Osteocyte (in vitro differentiated cells): ENCODE results near the gene C6orf52. TPM values are rescaled to one million over a fixed set of nuclear protein-coding genes. Genes with fewer than 3 reads are reported as not detected.
"Not testable (repeated sequence)": the region's sequence is repeated elsewhere in the genome, so short reads cannot be mapped to it uniquely, and the experiment has no call there.

Experiments used
- DNase-seq: peaks from one replicate; pipeline ENCODE4 v3.0.0; 2021; ENCODE audit warnings: mixed read lengths; ENCODE audit not compliant: unreplicated experiment; ENCODE audit errors: extremely low spot score
- H3K27ac Mint-ChIP-seq: one replicate; pipeline ENCODE4 v1.8.0; 2021; ENCODE audit warnings: mild to moderate bottlenecking, mixed read lengths; ENCODE audit not compliant: unreplicated experiment
- H3K27me3 Mint-ChIP-seq: one replicate; pipeline ENCODE4 v1.8.0; 2021; ENCODE audit warnings: mixed read lengths; ENCODE audit not compliant: unreplicated experiment
- H3K36me3 Mint-ChIP-seq: one replicate; pipeline ENCODE4 v1.8.0; 2021; ENCODE audit warnings: mixed read lengths; ENCODE audit not compliant: unreplicated experiment
- H3K4me1 Mint-ChIP-seq: one replicate; pipeline ENCODE4 v1.8.0; 2021; ENCODE audit warnings: mixed read lengths; ENCODE audit not compliant: unreplicated experiment
- H3K4me3 Mint-ChIP-seq: one replicate; pipeline ENCODE4 v1.8.0; 2021; ENCODE audit warnings: mild to moderate bottlenecking, moderate library complexity, mixed read lengths; ENCODE audit not compliant: unreplicated experiment
- H3K9me3 Mint-ChIP-seq: one replicate; pipeline ENCODE4 v1.8.0; 2021; ENCODE audit warnings: mixed read lengths; ENCODE audit not compliant: unreplicated experiment
- CTCF ChIP-seq: fragments of 200-600 bp; sonication (generic); IDR thresholded peaks from 2 replicates; pipeline ENCODE4 v1.5.0; 2021; ENCODE audit warnings: antibody characterized with exemption, mild to moderate bottlenecking, moderate library complexity
- total RNA-seq: library from RNA; stranded (reverse); gene quantifications from 2 replicates; pipeline ENCODE4 v1.2.1, GENCODE V29; 2021

Gene C6orf52
- total RNA-seq, 1 donor from 2014 or later: 0.73 TPM

GRCh38 chr6:10725044-10725443, 30.6 kb upstream of the C6orf52 start:
- Mint-ChIP-seq H3K4me1 (peaks cover 32% of the 10 kb centered on the region), H3K36me3 (peaks cover 18% of the 10 kb centered on the region), H3K4me3 (peak overlapping the region; percentile 51), H3K27ac (no peak overlapping the region), H3K27me3 (no peaks in the 10 kb centered on the region), H3K9me3 (no peaks in the 10 kb centered on the region)
- TF ChIP-seq CTCF: no peak
- peak; percentile 40 for DNase-seq

DNA sequence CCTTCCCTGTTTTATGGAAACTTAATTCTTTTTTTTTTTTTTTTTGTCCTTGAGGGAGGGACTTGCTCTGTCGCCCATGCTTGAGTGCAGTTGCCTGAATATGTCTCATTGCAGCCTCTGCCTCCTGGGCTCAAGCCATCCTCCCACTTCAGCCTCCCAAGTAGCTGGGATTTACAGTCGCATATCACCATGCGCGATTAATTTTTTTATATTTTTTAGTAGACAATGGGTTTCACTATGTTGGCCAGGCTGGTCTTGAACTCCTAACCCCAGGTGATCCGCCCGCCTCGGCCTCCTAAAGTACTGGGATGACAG, 29.1 kb upstream of the C6orf52 start:
- Mint-ChIP-seq H3K4me1 (peaks cover 32% of the 10 kb centered on the region), H3K27me3 (no peaks in the 10 kb centered on the region), H3K27ac (peak overlapping the region; percentile 98), H3K36me3 (peaks cover 16% of the 10 kb centered on the region), H3K9me3 (peaks cover 3% of the 10 kb centered on the region), H3K4me3 (peak overlapping the region; percentile 98)
- DNase-seq: no peak
- TF ChIP-seq CTCF: no peak

GRCh38 chr6:10722820-10723566, 28.6 kb upstream of the C6orf52 start, which contains the start of gene TMEM14C:
Gene TMEM14C (plus strand): TSS chr6:10723070. CDS start chr6:10724614, 1,544 bp downstream.
- Mint-ChIP-seq H3K36me3 (peaks cover 15% of the 10 kb centered on the region), H3K4me3 (peak within 1 kb of the TSS; percentile 98), H3K4me1 (peaks cover 32% of the 10 kb centered on the region), H3K27ac (peak within 1 kb of the TSS; percentile 98), H3K27me3 (no peaks in the 10 kb centered on the region), H3K9me3 (peaks cover 3% of the 10 kb centered on the region)
- TF ChIP-seq CTCF: no peak
- DNase-seq: peak; percentile 99

DNA sequence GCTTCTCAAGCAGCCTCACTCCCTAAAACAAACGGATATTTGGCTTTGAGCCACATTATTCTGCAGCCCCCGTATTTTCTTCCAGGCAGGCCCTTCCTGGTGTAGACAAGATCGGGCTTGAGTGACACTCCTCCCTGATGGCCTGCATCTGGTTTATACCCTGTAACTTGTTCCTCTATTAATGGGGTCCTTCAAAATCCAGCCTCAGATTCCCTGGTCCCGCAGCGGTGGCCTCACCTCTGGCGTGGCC, 28.1 kb upstream of the C6orf52 start:
- peaks cover 11% of the 10 kb centered on the region for H3K36me3 Mint-ChIP-seq
- H3K27ac Mint-ChIP-seq: peak overlapping the region; percentile 98
- no peak for DNase-seq
- H3K9me3 Mint-ChIP-seq: peaks cover 3% of the 10 kb centered on the region
- H3K4me1 Mint-ChIP-seq: peaks cover 32% of the 10 kb centered on the region
- peak overlapping the region; percentile 98 for H3K4me3 Mint-ChIP-seq
- no peaks in the 10 kb centered on the region for H3K27me3 Mint-ChIP-seq
- TF ChIP-seq CTCF: no peak

- Mint-ChIP-seq H3K4me1 (peaks cover 32% of the 10 kb centered on the region), H3K27ac (peak overlapping the region; percentile 98), H3K36me3 (peaks cover 9% of the 10 kb centered on the region), H3K4me3 (peak overlapping the region; percentile 98), H3K27me3 (no peaks in the 10 kb centered on the region), H3K9me3 (peaks cover 3% of the 10 kb centered on the region)
- DNase-seq: no peak
- no peak for TF ChIP-seq CTCF
Observed at GRCh38 chr6:10721850-10722569, 27.6 kb upstream of the C6orf52 start.

DNA sequence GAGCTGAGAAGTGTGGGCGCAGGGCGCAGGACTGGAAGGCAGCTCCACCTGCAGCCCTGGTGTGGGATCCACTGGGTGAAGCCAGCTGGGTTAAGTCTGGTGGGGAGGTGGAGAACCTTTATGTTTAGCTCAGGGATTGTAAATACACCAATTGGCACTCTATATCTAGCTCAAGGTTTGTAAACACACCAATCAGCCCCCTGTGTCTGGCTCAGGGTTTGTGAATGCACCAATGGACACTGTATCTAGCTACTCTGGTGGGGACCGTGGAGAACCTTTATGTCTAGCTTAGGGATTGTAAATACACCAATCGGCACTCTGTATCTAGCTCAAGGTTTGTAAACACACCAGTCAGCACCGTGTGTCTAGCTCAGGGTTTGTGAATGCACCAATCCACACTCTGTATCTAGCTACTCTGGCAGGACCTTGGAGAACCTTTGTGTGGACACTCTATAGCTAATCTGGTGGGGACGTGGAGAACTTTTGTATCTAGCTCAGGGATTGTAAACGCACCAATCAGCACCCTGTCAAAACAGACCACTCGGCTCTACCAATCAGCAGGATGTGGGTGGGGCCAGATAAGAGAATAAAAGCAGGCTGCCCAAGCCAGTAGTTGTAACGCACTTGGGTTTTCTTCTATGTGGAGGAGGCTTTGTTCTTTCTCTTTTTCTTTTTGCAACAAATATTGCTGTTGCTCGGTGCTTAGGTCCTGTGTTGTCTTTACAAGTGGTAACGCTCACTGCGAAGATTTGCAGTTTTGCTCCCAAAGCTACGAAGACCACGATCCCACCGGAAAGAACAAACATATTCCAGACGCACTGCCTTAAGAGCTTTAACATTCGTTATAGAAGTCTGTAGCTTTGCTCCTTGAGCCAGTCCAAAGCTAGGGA, 26.8 kb upstream of the C6orf52 start:
- Mint-ChIP-seq H3K4me3 (peak overlapping the region; percentile 98), H3K27ac (peak overlapping the region; percentile 98), H3K4me1 (peaks cover 32% of the 10 kb centered on the region)
- not testable (repeated sequence) for H3K36me3 Mint-ChIP-seq, H3K9me3 Mint-ChIP-seq, H3K27me3 Mint-ChIP-seq, DNase-seq
